ENCODE measurements around the gene PGF.

The PGF gene

DNA sequence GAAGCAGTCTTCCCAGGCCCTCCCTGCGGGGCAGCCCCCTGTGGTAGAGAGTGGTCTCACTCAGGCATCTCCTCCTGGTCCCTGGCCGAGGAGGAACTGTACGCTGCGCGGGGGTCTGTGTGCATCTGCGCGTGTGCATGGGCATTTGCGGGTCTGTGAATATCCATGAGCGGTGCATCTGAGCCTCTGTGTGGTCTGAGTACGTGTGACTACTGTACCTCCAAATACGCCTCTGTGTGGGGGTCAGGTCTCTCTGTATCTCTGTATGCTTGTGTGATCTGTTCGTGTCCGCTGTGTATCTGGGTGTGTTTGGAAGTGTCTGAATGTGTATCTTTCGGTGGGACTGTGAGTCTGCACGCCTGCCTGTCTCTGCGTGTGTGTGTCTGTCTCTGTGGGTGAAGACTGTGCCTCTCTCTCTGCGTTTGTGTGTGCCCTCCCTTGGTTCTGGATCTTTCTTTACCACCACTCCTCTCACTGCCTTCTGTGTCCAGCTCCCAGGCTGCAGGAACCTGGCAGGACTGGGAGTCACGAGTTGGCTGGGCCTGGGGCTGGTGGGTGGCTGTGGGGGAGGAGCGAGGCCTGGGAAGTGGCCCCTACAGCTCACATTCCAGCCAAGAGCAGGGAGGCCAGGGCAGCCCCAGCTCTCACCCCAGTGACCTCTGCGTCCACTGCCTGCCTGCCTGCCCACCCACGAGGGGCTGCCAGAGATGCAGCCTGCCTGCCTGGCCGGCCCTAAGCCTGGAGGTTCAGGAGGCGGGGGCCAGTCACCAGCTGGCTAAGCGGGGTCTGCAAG lies 1.1 kb upstream of the PGF start:
- no peak overlapping the region for H3K4me3 ChIP-seq (ENCODE audit: low read depth, low read length)
- TF ChIP-seq, protein P1, sequence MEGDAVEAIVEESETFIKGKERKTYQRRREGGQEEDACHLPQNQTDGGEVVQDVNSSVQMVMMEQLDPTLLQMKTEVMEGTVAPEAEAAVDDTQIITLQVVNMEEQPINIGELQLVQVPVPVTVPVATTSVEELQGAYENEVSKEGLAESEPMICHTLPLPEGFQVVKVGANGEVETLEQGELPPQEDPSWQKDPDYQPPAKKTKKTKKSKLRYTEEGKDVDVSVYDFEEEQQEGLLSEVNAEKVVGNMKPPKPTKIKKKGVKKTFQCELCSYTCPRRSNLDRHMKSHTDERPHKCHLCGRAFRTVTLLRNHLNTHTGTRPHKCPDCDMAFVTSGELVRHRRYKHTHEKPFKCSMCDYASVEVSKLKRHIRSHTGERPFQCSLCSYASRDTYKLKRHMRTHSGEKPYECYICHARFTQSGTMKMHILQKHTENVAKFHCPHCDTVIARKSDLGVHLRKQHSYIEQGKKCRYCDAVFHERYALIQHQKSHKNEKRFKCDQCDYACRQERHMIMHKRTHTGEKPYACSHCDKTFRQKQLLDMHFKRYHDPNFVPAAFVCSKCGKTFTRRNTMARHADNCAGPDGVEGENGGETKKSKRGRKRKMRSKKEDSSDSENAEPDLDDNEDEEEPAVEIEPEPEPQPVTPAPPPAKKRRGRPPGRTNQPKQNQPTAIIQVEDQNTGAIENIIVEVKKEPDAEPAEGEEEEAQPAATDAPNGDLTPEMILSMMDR (IDR thresholded peaks at IDR 0.05; ENCODE audit: borderline replicate concordance, insufficient read depth, low read depth, low read length) = no peak

DNA sequence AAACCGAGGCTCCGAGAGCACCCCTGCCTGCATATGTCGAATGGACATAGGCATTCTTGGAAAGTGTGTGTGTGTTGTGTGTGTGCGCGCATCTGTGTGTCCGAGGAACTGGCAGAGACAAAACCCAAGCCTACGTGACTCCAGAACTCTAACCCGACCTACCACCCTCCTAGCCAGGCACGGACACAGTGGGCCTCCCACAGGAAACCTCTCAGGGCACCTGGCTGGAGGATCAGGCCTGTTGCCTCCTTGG lies 556 bp upstream of the PGF start:
- TF ChIP-seq, protein P1 (IDR thresholded peaks at IDR 0.05; ENCODE audit: borderline replicate concordance, insufficient read depth, low read depth, low read length) = no peak
- no peak overlapping the region for H3K4me3 ChIP-seq (ENCODE audit: low read depth, low read length)

DNA sequence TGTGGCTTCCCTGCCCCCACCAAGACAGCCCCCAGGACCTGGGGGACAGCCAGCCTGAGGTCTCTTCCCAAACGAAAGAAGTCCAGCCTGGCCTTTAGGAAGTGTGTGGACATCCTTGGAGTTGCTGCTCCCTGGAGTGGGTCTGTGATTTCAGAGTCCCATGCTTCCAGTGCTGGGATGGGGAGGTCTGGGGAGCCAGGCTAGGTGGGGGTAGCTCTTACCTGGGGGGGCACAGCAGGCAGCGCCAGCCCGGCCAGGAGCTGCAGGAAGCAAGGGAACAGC lies 509 bp downstream of the PGF start:
- H3K4me3 ChIP-seq (ENCODE audit: low read depth, low read length) = no peak overlapping the region
- TF ChIP-seq, protein P1 (IDR thresholded peaks at IDR 0.05; ENCODE audit: borderline replicate concordance, insufficient read depth, low read depth, low read length) = no peak

DNA sequence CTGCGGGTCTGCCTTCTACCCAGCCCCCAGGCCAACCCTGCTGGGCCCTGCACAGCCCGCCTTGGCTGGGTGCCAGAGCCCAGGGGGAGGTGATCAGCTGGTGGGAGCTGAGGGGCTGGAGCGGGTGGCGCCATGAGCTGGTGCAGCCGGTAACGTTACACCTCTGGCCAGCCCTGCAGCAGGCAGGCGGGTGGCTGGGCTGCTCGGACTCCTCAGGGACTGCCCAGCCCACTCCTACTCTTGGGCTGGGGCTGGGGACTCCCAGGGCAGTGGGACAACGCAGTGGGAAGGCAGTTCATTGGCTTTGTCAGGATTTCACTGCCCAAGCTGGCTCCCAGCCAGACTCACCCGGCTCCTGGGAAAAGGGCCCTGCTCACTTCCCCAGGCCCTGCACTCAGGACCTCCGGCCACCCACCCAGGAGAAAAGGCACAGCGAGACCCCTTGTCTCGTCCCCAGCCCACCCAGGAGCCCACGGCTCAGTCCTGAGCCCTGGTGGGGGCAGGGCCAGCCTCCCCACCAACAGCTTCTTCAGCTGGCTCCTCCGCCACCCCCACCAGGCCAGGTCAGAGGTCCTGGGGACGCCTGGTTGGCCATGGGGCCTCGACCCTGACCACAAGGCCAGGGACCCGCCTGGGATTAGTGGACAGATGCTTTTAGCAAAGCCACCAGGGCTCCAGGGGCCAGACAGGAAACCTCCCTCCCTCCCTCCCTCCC lies 1.0 kb downstream of the PGF start:
- H3K4me3 ChIP-seq (ENCODE audit: low read depth, low read length) = no peak overlapping the region
- TF ChIP-seq, protein P1 (IDR thresholded peaks at IDR 0.05; ENCODE audit: borderline replicate concordance, insufficient read depth, low read depth, low read length) = no peak

DNA sequence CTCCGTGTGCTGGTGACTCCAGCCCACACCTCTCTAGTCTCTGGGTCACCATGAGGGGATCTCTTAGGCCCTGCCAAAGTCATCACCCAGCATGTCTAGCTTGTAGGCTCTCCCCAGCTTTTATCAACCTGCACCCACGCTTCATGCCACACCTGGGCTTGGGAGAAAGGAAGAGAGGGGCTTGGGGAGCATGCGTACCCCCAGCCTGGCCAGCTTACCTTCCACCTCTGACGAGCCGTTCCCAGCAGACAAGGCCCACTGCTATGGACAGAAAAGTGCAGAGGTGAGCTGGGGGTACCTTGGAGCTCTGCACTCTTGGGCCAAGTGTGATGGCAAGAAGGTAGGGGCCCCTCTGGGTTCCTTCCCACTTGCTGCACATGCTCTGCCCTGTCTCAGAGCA lies 1.7 kb downstream of the PGF start:
- H3K4me3 ChIP-seq (ENCODE audit: low read depth, low read length) = no peak overlapping the region

DNA sequence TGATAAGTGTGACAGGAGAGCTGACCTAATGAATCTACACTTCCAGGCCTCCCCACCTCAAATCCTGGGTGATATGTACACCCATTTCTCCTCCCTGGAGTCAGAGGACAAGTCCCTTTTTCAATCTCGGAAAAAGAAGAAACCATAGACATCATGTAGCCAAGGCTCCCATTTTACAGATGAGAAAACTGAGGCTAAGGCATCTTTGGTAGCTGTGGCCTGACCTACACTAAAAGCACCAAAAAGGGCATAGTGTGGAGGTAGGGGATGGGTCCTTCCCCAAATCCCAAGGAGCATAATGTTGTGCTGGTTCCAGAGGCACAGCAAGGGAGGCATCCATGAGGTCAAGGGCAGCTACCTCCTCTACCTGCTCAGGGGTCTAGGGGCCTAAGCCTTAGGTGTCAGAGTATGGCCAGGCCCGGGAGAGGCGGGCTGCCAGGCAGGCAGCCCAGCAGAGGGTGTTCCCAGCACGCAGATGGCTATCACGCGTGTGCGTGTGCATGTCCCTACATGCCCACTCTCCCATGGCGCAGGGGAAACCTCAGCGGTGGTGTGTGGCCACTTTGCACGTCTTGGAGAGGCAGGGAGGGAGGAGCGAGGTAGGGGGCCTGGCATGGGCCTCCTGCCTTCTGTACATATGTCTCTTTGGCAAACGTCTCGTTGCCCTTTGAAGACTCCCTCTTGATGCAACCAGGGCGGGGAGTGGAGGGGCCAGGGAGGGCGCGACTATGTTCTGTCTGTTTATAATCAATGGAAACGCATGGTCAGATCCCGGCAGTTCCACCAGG lies 2.5 kb downstream of the PGF start:
- H3K4me3 ChIP-seq (ENCODE audit: low read depth, low read length) = no peak overlapping the region
- TF ChIP-seq, protein P1 (IDR thresholded peaks at IDR 0.05; ENCODE audit: borderline replicate concordance, insufficient read depth, low read depth, low read length) = no peak

More for the DNA sequence above, 1.7 kb downstream of the PGF start:
- TF ChIP-seq, protein P1 (IDR thresholded peaks at IDR 0.05; ENCODE audit: borderline replicate concordance, insufficient read depth, low read depth, low read length) = no peak
